Spinal cord (tissue), 10 donors: ENCODE results near the gene GAB3. TPM values are rescaled to one million over a fixed set of nuclear protein-coding genes. Genes with fewer than 3 reads are reported as not detected.
"Not testable (repeated sequence)": the region's sequence is repeated elsewhere in the genome, so short reads cannot be mapped to it uniquely, and the experiment has no call there.

Experiments
- DNase-seq, 6 donors: peaks; one replicate each; pipeline versions ENCODE4 v3.0.0 to v3.0.0-alpha.2; 2013 to 2015; ENCODE audit warnings: low spot score in 6 of 6, low read depth in 4 of 6
- H3K27ac ChIP-seq: one replicate; pipeline ENCODE4 v1.5.1; 2013; ENCODE audit warnings: low read depth, low read length, control low read depth
- H3K27me3 ChIP-seq: one replicate; pipeline ENCODE4 v1.6.1; 2013; ENCODE audit warnings: low read length; ENCODE audit not compliant: control insufficient read depth, insufficient read depth
- H3K36me3 ChIP-seq: one replicate; pipeline ENCODE4 v1.6.1; 2013; ENCODE audit warnings: low read length; ENCODE audit not compliant: control insufficient read depth, insufficient read depth
- H3K4me1 ChIP-seq: one replicate; pipeline ENCODE4 v1.6.1; 2013; ENCODE audit warnings: low read length; ENCODE audit not compliant: control insufficient read depth, insufficient read depth
- H3K4me3 ChIP-seq: one replicate; pipeline ENCODE4 v1.5.1; 2013; ENCODE audit warnings: low read depth, low read length, control low read depth
- H3K9me3 ChIP-seq: one replicate; pipeline ENCODE4 v1.6.1; 2013; ENCODE audit warnings: low read length; ENCODE audit not compliant: control insufficient read depth, insufficient read depth
- WGBS: methylation state at CpG from one replicate; pipeline ENCODE4 v1.1.5; 2013; ENCODE audit warnings: missing lambda C conversion rate; ENCODE audit not compliant: insufficient coverage; 5-methylcytosine and 5-hydroxymethylcytosine counted together
- polyA plus RNA-seq, 2 donors: library from polyadenylated mRNA; unstranded; fragments of 120-200 nt; gene quantifications; one replicate each; pipeline ENCODE4 v1.2.1, GENCODE V29; 2013; ENCODE audit not compliant: insufficient read length in 2 of 2
- total RNA-seq, 2 donors: library from RNA; depleted of rRNA in 1 of 2; stranded (reverse); fragments of 120-200 nt in 1 of 2; fragments of >200 nt in 1 of 2; gene quantifications; one replicate each; pipeline versions ENCODE4 v1.2.3 to v1.2.4, GENCODE V29; 2013 to 2014
- donor health status: healthy.

Gene GAB3
- total and polyA plus RNA-seq, 4 donors, result 3.0 to 5.3 (median 3.7) TPM

GRCh38 chrX:154654372-154654771 is 96.5 kb downstream of the GAB3 start:
- 88% methylated on average over 10 of the region's 10 CpGs for WGBS

GRCh38 chrX:154653413-154653812 is 97.5 kb downstream of the GAB3 start, which contains the start of gene CTAG2:
TSS of gene CTAG2 (minus strand) at chrX:154653579. CDS start at chrX:154653515, 64 bp downstream.
- no CpG with 5 or more reads among the region's 27 CpGs for WGBS
- H3K36me3 ChIP-seq, DNase-seq, H3K4me1 ChIP-seq, H3K27me3 ChIP-seq, H3K4me3 ChIP-seq, H3K9me3 ChIP-seq, H3K27ac ChIP-seq: not testable (repeated sequence)

More at GRCh38 chrX:154654372-154654771, 96.5 kb downstream of the GAB3 start:
- Histone ChIP-seq H3K4me3 (no peak overlapping the region), H3K27me3 (no peaks in the 10 kb centered on the region), H3K9me3 (no peaks in the 10 kb centered on the region), H3K27ac (no peak overlapping the region), H3K36me3 (no peaks in the 10 kb centered on the region), H3K4me1 (no peaks in the 10 kb centered on the region)
- no peak for DNase-seq

DNA sequence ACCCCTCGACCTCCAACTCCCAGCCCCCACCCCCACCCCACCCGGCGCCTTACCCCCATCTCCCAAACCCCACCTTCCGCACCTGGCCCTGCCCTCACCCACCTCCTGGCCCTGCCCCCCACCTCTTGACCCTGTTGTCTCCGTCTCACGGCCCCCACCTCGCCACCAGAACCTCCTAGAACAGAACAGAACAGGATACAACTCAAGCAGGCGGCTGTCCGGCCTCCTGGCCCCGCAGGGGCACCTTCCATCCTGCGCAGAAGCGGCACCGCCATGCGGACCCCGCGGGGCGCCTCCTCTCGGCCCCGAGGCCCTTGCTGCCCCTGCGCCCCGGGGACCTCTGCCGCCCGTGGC is 97.9 kb downstream of the GAB3 start:
- Histone ChIP-seq H3K4me1 (no peaks in the 10 kb centered on the region), H3K9me3 (no peaks in the 10 kb centered on the region), H3K27ac (no peak overlapping the region), H3K4me3 (no peak overlapping the region), H3K27me3 (no peaks in the 10 kb centered on the region), H3K36me3 (no peaks in the 10 kb centered on the region)
- 87% methylated on average over 8 of the region's 23 CpGs for WGBS
- DNase-seq, result no peak

DNA sequence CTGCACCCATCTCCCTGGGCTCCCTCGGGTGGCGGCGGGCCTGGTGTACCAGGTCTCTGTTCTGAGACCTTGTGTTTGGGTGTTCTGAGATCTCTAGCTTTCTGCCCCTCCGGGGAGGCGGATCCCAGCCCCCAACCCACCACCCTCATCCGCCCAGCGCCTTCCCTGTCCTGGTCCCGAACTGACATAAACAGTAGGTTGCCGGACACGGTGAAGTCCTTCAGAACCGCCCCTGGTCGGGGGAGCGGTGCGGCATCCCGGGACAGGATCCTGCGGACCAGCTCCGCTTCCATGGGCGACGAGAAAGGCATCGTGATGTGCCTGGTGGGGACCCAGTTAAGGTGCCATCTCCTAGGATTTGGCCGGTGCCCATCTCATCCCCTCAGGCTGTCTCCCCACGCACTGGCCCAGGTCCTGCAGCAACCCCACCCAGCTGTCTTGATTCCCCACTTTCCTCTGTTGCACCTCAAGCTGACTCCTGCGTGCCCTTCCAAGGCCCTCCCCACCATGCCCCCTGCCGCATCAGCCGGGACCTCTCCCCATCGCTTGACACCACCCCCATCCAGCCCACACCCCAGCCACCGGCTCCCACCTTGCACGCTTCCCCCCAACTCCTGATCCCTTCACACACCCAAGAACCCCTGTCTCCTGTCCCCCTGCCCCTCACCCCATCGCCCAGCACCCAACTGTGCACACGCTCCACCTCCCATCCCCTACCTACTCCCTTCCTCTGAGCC is 98.4 kb downstream of the GAB3 start:
- WGBS, result 83% methylated on average over 25 of the region's 30 CpGs
- Histone ChIP-seq H3K36me3 (no peaks in the 10 kb centered on the region), H3K27ac (no peak overlapping the region), H3K27me3 (no peaks in the 10 kb centered on the region), H3K4me1 (no peaks in the 10 kb centered on the region), H3K9me3 (no peaks in the 10 kb centered on the region), H3K4me3 (no peak overlapping the region)
- DNase-seq, result no peak

- Histone ChIP-seq H3K36me3 (no peaks in the 10 kb centered on the region), H3K4me3 (no peak overlapping the region), H3K4me1 (no peaks in the 10 kb centered on the region), H3K27me3 (no peaks in the 10 kb centered on the region), H3K9me3 (no peaks in the 10 kb centered on the region), H3K27ac (no peak overlapping the region)
- WGBS, result 65% methylated on average over 9 of the region's 13 CpGs
- no peak for DNase-seq
Observed at GRCh38 chrX:154650221-154650510, 100.7 kb downstream of the GAB3 start.

GRCh38 chrX:154649503-154650220 is 101.2 kb downstream of the GAB3 start:
- Histone ChIP-seq H3K27ac (no peak overlapping the region), H3K9me3 (no peaks in the 10 kb centered on the region), H3K27me3 (no peaks in the 10 kb centered on the region), H3K36me3 (no peaks in the 10 kb centered on the region), H3K4me1 (no peaks in the 10 kb centered on the region), H3K4me3 (no peak overlapping the region)
- 83% methylated on average over 19 of the region's 23 CpGs for WGBS
- DNase-seq, result no peak

DNA sequence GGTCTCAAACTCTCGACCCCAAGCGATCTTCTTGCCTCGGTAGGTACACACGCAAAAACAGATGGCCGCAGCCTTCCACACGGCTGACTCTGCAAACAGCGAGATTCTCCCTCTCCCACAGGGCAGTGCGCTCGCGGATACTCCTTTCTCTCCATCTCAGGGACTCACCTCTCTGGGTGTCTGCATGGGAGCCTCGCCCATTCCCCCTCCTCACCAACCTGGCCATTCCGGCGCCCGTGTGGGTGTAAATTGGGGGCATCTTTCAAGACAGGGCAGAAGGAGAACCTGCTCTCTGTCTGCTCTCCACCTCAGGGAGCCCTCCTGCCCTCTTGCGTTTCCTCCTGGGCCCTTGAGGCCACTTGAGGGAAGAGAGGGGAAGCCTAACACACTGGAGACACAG is 101.9 kb downstream of the GAB3 start:
- H3K27me3 ChIP-seq, result no peaks in the 10 kb centered on the region
- no peak overlapping the region for H3K27ac ChIP-seq
- H3K4me1 ChIP-seq, result no peaks in the 10 kb centered on the region
- 87% methylated on average over 8 of the region's 15 CpGs for WGBS
- H3K9me3 ChIP-seq, result no peaks in the 10 kb centered on the region
- H3K4me3 ChIP-seq, result no peak overlapping the region
- no peak for DNase-seq
- H3K36me3 ChIP-seq, result no peaks in the 10 kb centered on the region

DNA sequence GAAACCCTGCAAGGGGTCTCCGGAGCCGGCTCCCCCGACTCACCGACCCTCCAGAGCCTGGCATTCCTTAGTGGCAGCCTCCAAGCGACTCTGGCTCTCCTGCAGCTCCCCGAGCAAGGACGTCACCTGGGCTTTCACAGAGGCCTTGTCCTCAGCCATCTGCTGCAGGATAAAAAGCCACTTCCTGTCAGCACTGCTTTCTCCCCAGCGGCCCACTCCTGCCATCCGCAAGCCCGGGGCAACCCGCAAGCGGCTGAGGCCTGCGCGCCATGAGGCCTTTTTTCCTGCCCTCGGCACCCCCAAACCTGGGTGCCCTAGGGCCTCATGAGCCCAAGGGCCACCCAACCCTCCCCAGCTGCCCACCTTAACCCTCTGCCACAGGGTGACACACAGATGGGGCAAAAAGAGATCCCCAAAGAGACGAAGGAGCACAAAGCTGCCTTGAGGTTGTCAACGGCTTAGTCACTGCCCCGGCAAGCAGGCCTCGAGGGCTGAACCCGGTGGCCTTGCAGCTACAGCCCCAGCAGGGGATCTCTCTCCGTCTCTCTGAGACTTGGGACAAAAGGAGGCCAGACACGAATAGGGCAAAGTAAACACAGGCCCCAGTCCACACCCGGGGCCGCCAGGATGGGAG is 105.0 kb downstream of the GAB3 start:
- not testable (repeated sequence) for H3K4me3 ChIP-seq, H3K36me3 ChIP-seq, H3K27me3 ChIP-seq, H3K4me1 ChIP-seq, H3K9me3 ChIP-seq, H3K27ac ChIP-seq, DNase-seq
- WGBS, result no CpG with 5 or more reads among the region's 24 CpGs

DNA sequence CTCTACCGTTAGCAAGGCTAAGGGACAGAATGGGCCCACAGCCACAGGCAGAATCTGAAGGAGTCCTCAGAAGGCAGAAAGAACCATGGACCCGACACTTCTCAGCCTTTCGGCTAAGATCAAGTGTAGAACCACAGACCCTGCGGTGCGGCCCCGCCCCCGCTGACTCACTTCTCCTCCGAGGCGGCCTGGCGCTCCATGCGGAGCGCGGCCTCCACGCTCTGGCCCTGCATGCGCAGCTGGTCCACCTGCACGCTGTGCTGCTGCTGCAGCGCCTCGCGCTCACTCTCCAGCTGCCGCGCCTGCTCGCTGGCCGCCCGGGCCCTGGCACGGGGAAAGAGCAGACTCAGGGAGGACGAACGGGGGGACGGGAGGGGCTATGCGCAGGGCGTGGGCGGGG is 107.2 kb downstream of the GAB3 start:
- not testable (repeated sequence) for H3K4me3 ChIP-seq
- no CpG with 5 or more reads among the region's 31 CpGs for WGBS

DNA sequence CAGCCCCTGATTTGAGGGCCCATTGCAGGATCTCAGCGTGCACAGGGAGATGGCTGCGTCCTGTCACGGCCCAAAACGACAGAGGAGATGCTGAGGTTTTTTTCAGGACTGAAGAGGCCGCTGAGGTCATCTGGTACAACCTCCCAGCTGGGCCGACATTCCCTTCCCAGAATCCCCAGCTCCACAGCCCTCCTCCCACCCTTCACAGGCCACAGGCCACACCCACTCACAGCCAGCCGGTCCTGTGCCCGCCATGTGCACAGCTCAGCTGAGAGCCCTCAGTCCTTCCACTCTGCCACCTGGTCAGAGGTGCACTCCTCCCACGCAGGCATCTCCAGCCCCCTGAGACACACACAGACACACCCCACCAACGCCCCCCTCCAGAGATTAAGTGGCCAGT is 109.1 kb downstream of the GAB3 start:
- not testable (repeated sequence) for H3K27me3 ChIP-seq, H3K9me3 ChIP-seq, H3K27ac ChIP-seq, H3K4me1 ChIP-seq, DNase-seq, H3K4me3 ChIP-seq, H3K36me3 ChIP-seq
- WGBS, result no CpG with 5 or more reads among the region's 10 CpGs

More for the DNA sequence above, 107.2 kb downstream of the GAB3 start:
- not testable (repeated sequence) for H3K27me3 ChIP-seq, H3K36me3 ChIP-seq, H3K27ac ChIP-seq, H3K9me3 ChIP-seq, H3K4me1 ChIP-seq, DNase-seq
